OCI-LY3 (cell line): ENCODE measurements around the gene PABPN1L.

Experiments used
- H2AFZ ChIP-seq: fragments of 200-600, 300-600 bp; shearing (Covaris generic); 2 replicates; pipeline ENCODE4 v1.6.0; 2014; ENCODE audit warnings: antibody characterized with exemption, low read depth, low read length
- H3K27ac ChIP-seq: fragments of 200-600, 300-600 bp; sonication (generic); 2 replicates; pipeline ENCODE4 v1.5.1; 2014; ENCODE audit warnings: mild to moderate bottlenecking, low read length, moderate library complexity, mixed read lengths
- H3K27me3 ChIP-seq: fragments of 200-600, 300-600 bp; sonication (generic); 2 replicates; pipeline ENCODE4 v1.6.1; 2014; ENCODE audit warnings: low read depth, low read length, mixed read lengths
- H3K36me3 ChIP-seq: fragments of 200-600, 300-600 bp; sonication (generic); replicated peaks from 2 replicates; pipeline ENCODE3; 2014; ENCODE audit warnings: low read depth, low read length, mixed read lengths
- H3K4me1 ChIP-seq: fragments of 300-600, 200-600 bp; sonication (generic); 2 replicates; pipeline ENCODE4 v1.6.1; 2014; ENCODE audit warnings: low read length, mixed read lengths
- H3K4me2 ChIP-seq: fragments of 200-600, 300-600 bp; sonication (generic); 2 replicates; pipeline ENCODE4 v1.6.1; 2014; ENCODE audit warnings: low read length, mixed read lengths
- H3K4me3 ChIP-seq: fragments of 300-600, 200-600 bp; sonication (generic); 2 replicates; pipeline ENCODE4 v1.5.1; 2014; ENCODE audit warnings: antibody characterized with exemption, mild to moderate bottlenecking, low read length, moderate library complexity
- H3K79me2 ChIP-seq: fragments of 300-600, 200-600 bp; shearing (Covaris generic); 2 replicates; pipeline ENCODE4 v1.6.1; 2014; ENCODE audit warnings: mild to moderate bottlenecking, low read length, mixed read lengths
- H3K9ac ChIP-seq: fragments of 300-600, 200-600 bp; shearing (Covaris generic); 2 replicates; pipeline ENCODE4 v1.6.0; 2014; ENCODE audit warnings: mild to moderate bottlenecking, low read length, moderate library complexity
- H3K9me3 ChIP-seq: fragments of 200-600, 300-600 bp; shearing (Covaris generic); 2 replicates; pipeline ENCODE4 v1.6.1; 2014; ENCODE audit warnings: low read length, mixed read lengths; ENCODE audit not compliant: insufficient read depth
- H4K20me1 ChIP-seq: fragments of 200-600, 300-600 bp; sonication (generic); 2 replicates; pipeline ENCODE4 v1.6.1; 2016; ENCODE audit warnings: low read length, mixed read lengths; ENCODE audit not compliant: insufficient read depth
- EZH2phosphoT487 ChIP-seq: fragments of 200-600 bp; shearing (Covaris generic); IDR thresholded peaks from 2 replicates; pipeline ENCODE4 v1.6.1; 2018; ENCODE audit warnings: antibody characterized with exemption, mixed run types, low read depth
- TF ChIP-seq, protein P1 (sequence below): fragments of 200-600, 300-600 bp; sonication (generic); IDR thresholded peaks from 2 replicates; pipeline ENCODE4 v1.5.1; 2014; ENCODE audit warnings: antibody characterized with exemption, low read length, low read depth

The PABPN1L gene

GRCh38 chr16:88903267-88903666 lies 36.8 kb upstream of the PABPN1L start:
- TF ChIP-seq, protein P1, sequence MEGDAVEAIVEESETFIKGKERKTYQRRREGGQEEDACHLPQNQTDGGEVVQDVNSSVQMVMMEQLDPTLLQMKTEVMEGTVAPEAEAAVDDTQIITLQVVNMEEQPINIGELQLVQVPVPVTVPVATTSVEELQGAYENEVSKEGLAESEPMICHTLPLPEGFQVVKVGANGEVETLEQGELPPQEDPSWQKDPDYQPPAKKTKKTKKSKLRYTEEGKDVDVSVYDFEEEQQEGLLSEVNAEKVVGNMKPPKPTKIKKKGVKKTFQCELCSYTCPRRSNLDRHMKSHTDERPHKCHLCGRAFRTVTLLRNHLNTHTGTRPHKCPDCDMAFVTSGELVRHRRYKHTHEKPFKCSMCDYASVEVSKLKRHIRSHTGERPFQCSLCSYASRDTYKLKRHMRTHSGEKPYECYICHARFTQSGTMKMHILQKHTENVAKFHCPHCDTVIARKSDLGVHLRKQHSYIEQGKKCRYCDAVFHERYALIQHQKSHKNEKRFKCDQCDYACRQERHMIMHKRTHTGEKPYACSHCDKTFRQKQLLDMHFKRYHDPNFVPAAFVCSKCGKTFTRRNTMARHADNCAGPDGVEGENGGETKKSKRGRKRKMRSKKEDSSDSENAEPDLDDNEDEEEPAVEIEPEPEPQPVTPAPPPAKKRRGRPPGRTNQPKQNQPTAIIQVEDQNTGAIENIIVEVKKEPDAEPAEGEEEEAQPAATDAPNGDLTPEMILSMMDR = no peak
- no peak for TF ChIP-seq EZH2phosphoT487
- Histone ChIP-seq H4K20me1 (peaks cover 68% of the 10 kb centered on the region), H3K4me2 (no peak overlapping the region), H3K27me3 (no peaks in the 10 kb centered on the region), H3K36me3 (peaks cover 10% of the 10 kb centered on the region), H3K4me1 (no peaks in the 10 kb centered on the region), H3K9me3 (no peaks in the 10 kb centered on the region), H3K9ac (no peak overlapping the region), H3K79me2 (peaks cover under 1% of the 10 kb centered on the region; the same call in 1 of the 2 replicates), H3K27ac (no peak overlapping the region), H3K4me3 (no peak overlapping the region), H2AFZ (no peak overlapping the region)

DNA sequence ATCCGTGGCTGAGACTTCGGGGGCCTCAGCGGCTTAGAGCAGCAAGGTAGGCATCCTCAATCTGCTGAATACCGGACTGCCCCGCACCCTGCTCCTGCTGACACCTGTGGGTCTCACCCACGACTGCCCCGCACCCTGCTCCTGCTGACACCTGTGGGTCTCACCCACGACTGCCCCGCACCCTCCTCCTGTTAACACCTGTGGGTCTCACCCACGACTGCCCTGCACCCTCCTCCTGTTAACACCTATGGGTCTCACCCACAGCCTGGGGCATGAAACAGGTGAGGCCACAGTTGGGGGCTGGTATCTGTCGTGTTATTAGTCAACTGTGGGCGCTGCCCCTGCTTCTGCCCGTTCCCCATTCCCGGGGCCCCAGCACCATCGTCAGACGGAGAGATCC lies 36.3 kb upstream of the PABPN1L start:
- H3K9ac ChIP-seq = no peak overlapping the region
- no peaks in the 10 kb centered on the region for H3K9me3 ChIP-seq
- H3K4me3 ChIP-seq = no peak overlapping the region
- H3K4me1 ChIP-seq = no peaks in the 10 kb centered on the region
- no peak overlapping the region for H2AFZ ChIP-seq
- H3K79me2 ChIP-seq = no peaks in the 10 kb centered on the region; the same call in 1 of the 2 replicates
- H3K36me3 ChIP-seq = peaks cover 10% of the 10 kb centered on the region
- H4K20me1 ChIP-seq = peaks cover 63% of the 10 kb centered on the region
- H3K27me3 ChIP-seq = no peaks in the 10 kb centered on the region
- TF ChIP-seq, protein P1 = no peak
- no peak for TF ChIP-seq EZH2phosphoT487
- no peak overlapping the region for H3K27ac ChIP-seq
- no peak overlapping the region for H3K4me2 ChIP-seq

DNA sequence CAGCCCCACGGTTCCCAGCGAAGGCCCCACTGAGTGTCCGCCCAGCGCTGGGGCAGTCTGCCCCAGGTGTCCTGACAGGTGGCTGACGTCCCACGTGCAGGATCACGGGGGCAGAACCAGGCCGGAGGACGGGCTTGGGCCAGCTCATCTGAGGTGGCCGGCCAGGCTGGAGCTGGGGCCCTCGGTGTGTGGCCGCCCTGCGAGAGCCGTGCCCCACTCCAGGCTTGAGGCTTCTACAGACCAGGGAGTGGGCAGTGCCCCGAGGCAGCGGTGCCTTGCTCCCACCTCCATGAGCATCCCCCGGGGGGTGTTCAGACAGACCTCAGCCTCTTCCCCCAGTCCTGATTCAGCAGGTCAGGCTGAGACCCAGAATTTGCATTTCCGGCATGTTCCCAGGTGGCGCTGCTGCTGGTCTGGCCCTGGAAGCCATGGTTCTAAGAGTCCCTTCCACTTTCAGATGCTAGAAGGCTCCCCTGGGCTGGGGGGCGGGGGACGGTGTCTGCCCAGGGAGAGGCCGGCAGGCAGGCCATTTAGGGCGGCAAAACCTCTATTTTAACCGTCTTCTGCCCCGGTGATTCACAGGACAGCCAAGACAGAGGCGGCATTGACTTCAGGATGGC lies 35.4 kb upstream of the PABPN1L start:
- Histone ChIP-seq H3K27ac (no peak overlapping the region), H3K27me3 (no peaks in the 10 kb centered on the region), H3K4me2 (no peak overlapping the region), H3K4me1 (no peaks in the 10 kb centered on the region), H3K79me2 (no peaks in the 10 kb centered on the region; the same call in 1 of the 2 replicates), H3K36me3 (peaks cover 10% of the 10 kb centered on the region), H3K9me3 (no peaks in the 10 kb centered on the region), H3K9ac (no peak overlapping the region), H2AFZ (no peak overlapping the region), H4K20me1 (peaks cover 54% of the 10 kb centered on the region), H3K4me3 (no peak overlapping the region)
- TF ChIP-seq, protein P1 = no peak
- TF ChIP-seq EZH2phosphoT487 = no peak

GRCh38 chr16:88900662-88901052 lies 34.2 kb upstream of the PABPN1L start:
- Histone ChIP-seq H4K20me1 (peaks cover 42% of the 10 kb centered on the region), H2AFZ (no peak overlapping the region), H3K9me3 (no peaks in the 10 kb centered on the region), H3K79me2 (no peaks in the 10 kb centered on the region; the same call in 1 of the 2 replicates), H3K4me1 (no peaks in the 10 kb centered on the region), H3K4me2 (no peak overlapping the region), H3K27ac (no peak overlapping the region), H3K9ac (no peak overlapping the region), H3K4me3 (no peak overlapping the region), H3K36me3 (peaks cover 16% of the 10 kb centered on the region), H3K27me3 (no peaks in the 10 kb centered on the region)
- TF ChIP-seq, protein P1 = no peak
- TF ChIP-seq EZH2phosphoT487 = no peak
